DMS79 treated with DMSO at 0.1 percent for 48 hours (cell line): ENCODE measurements around the gene SCYGR1.
"Not testable (repeated sequence)": the region's sequence is repeated elsewhere in the genome, so short reads cannot be mapped to it uniquely, and the experiment has no call there.

Source experiments
- DNase-seq: peaks from one replicate; lab custom pipeline; 2025; lab: John Stamatoyannopoulos, UW

The SCYGR1 gene

DNA sequence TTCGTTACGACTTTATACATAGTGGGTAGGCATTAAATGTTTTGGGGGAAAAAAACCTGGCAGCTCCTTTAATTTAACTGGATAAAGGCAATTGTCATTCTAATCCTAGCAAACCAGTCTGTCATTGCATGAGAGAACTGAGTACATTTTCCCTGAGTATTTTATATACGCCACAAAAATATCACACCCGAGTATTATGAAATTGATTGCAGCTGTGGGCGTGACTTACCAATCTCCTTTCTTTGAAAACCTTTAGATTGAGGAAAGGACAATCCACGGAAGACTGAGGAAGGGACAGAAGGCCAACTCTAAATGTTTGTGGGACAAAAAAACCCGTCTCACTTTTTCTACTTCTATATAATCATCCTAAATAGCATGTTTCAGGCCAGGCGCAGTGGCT lies 17.7 kb downstream of the SCYGR1 start:
- no peak for DNase-seq

DNA sequence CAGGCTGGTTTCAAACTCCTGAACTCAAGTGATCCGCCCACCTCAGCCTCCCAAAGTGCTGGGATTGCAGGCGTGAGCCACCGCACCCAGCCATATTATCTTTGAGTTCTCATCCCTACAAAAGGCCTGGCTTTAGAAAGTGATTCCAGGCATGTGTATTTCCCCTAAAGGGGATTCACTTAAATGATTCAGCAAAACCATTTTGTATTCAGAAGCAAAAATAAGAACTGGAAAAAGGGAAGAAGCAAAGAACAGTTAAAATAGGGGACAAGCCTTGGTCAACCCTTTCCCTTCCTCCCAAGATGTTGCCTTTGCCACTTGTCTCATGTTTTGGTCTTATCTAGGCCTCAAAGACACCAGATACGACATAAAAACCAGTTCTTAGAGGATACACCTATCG lies 19.2 kb downstream of the SCYGR1 start:
- no peak for DNase-seq

- DNase-seq, result no peak
These were observed 20.3 kb downstream of the SCYGR1 start for GRCh38 chr2:227367427-227367795.

DNA sequence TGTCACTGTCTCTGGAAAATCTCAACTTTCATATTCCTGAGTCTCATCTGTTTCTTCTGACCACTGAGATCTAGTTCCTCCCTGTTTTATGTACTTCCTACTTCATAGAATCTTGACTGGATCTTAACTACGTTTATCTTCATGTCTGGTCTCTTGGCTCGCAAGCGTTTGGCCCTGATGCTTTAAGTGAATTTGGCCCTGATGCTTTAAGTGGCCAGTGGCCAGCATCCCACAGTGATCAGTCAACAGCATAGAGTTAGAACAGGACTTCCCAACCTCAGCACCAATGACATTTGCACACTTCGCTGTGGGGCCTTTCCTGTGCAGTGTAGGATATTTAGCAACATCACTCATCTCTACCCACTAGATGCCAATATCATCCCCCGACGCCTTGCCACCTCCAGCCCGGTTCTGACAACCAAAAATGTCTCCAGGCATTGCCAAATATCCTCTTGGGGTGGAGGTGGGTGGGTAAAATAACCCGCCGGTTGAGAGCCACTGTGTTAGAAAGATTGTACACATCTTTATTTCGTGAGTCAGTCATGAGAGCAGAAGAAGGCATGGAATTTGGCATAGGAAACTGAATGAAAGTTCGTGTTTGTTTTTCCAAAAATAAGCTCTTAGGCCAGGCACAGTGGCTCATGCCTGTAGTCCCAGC lies 20.9 kb downstream of the SCYGR1 start:
- DNase-seq, result no peak

GRCh38 chr2:227365833-227366232 lies 21.9 kb downstream of the SCYGR1 start:
- no peak for DNase-seq

DNA sequence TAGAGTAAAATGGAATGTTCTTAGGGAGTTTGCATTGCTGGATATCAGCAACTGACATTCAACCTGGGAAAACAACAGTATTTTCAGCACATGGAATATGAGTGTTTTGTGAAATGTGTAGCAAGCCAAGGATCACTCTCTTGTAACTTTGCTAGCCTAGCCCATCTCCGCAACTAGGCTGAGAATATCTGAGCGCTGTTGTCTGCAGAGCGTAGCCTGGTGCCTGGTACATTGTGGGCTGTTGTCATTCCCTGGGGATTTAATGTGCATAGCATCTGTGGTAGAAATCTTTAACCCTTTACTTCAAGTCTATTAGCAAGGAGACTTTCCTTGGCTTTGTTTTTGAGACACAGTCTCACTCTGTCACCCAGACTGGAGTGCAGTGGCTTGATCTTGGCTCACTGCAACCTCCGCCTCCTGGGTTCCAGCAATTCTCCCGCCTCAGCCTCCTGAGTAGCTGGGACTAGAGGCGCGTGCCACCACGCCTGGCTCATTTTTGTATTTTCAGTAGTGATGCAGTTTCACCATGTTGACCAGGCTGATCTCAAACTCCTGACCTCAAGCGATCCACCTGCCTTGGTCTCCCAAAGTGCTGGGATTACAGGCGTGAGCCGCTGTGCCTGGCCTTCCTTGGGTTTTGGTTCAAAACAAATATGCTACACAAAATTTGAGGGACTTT lies 23.0 kb downstream of the SCYGR1 start:
- not testable (repeated sequence) for DNase-seq

DNA sequence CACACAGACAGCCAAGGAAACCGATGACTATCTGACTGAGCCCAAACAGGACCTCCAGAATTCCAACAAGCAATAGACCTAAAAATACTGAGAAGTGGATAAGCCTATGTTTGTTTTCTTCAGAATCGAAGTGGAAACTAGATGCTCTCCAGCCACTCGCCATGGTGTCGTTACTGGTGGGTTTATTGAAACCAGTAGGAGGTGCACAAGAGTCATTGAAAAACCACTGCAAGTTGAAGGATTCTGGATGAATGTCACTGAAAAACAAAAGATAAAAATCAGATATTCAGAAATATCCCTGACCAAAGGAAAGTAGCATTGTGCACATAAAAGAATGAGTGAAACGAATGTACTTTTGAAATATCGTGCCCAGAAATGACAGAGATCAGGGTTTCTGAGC lies 24.0 kb downstream of the SCYGR1 start:
- DNase-seq, result no peak

GRCh38 chr2:227360351-227360750 lies 27.4 kb downstream of the SCYGR1 start:
- no peak for DNase-seq

- DNase-seq, result no peak
These were observed 36.1 kb downstream of the SCYGR1 start for GRCh38 chr2:227351639-227352038.

- no peak for DNase-seq
These were observed 37.6 kb downstream of the SCYGR1 start for GRCh38 chr2:227349989-227350612.

DNA sequence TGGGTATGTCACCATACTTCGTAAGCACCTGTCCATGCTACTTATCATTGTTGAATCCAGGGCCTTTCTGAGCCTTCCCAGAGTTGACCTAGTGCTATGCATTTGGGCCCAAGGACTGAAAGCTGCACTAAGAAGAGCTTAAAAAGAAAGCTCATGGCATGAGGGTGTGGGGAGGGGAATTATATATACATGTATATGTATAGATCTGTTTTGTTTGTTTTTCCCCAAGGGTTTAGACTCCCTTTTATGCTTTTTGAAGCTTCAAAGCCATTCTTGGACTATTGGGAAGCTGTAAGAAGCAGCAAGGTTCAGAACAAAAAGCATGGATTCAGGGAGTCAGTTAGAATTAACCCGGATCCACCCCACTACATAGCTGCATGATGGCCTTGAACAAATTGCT lies 39.4 kb downstream of the SCYGR1 start:
- DNase-seq, result no peak

GRCh38 chr2:227347117-227347516 lies 40.6 kb downstream of the SCYGR1 start:
- no peak for DNase-seq

DNA sequence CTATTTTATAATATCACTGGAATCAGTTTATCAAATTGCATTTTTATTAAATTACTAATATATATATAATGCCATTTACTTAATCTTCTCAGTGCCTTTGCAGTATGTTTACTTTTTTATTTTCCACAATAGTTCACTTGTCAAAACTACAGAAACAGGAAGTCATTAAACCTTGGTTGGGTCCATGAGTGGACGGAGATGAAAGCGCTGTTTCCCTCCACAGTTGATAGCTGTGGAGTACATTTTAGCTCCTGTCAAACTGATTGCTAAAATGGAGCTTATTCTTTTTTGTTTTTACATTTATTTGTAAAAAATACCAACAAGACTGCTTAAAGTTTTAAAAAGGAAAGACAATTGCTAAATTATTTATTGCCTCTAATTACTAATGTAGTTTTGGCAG lies 43.5 kb downstream of the SCYGR1 start:
- DNase-seq, result no peak

DNA sequence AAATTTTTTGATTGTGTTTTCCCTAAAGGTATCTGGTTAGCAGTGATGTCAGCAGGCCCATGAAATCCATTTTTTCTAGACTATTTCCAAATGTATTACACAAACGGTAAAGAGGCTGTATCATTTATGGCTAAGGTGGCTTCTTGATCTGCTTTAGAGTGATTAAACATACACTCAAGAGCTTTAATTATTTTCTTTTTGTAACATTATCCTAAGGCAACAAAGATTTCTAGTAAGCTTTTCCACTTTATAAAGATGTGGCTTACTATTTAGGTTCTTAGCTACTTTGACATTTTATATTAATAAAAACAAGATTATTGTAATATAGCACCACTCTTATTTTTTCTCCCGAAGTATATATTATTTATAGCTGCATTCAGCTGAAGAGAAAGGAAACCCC lies 46.2 kb downstream of the SCYGR1 start:
- DNase-seq, result no peak

GRCh38 chr2:227340106-227340505 lies 47.6 kb downstream of the SCYGR1 start:
- no peak for DNase-seq

DNA sequence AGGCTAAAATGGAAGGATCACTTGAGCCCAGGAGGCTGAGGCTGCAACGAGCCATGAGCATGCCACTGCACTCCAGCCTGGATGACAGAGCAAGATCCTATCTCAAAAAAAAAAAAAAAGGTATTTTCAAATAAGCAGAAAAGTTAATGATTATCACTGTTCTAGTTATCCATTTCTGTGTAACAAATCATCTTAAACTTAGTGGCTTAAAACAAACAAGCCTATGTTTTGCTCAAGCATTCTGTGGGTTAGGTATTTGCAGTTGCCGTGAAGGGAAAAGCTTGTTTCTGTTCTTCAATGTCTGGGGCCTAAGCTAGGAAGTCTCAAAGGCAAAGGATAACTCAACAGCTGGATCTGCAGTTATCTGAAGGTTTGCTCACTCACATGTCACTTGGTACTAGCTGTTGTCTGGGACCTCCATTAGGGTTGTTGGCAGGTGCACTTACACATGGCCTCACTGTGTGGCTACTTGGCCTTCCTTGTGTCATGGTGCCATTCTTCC lies 48.6 kb downstream of the SCYGR1 start:
- DNase-seq, result no peak
